ENCODE results near the gene KLHDC2.

KLHDC2 gene

DNA sequence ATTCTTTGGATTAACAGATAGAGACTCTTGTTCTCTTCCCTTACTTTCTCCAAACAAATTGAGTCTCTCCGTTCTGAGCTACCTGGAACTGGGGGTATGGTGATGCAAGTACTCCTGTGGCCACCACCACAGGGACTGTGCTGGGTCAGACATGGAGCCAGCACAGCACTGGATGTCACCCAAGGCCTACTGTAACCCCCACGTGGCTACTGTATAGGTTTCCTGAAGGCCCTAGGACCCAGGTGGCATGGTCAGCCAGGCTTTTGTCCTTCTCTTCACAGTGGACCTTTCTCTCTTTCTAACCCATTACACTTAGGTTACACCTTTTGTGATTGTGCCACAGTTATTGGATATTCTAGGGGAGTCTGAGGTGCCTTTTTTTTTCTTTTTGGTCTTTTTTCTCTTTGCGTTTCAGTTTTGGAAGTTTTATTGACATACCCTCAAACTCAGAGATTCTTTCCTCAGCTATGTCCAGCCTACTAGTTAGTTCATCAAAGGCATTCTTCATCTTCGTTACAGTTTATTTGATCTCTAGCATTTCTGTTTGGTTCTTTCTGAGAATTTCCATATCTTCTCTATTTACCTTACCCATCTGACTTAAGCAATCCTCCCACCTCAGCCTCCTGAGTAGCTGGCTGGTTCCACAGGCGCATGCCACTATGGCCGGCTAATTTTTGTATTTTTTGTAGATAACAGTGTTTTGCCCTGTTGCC lies 6.0 kb upstream of the KLHDC2 start:
- Histone ChIP-seq H3K4me3 (ENCODE audit: low read depth in 1 of 2, low read length in 2 of 2) (no peak overlapping the region), H3K9ac (ENCODE audit: low read depth, low read length) (no peak overlapping the region), H3K4me2 (ENCODE audit: insufficient read depth, low read length) (no peak overlapping the region), H3K9me3 (ENCODE audit: insufficient read depth, low read length, severe bottlenecking) (no peaks in the 10 kb centered on the region), H4K20me1 (ENCODE audit: insufficient read depth, low read length) (no peaks in the 10 kb centered on the region), H3K36me3 (ENCODE audit: insufficient read depth, low read length) (no peaks in the 10 kb centered on the region), H3K27ac (ENCODE audit: low read length) (no peak overlapping the region), H2AFZ (ENCODE audit: low read depth, low read length) (no peak overlapping the region), H3K27me3 (ENCODE audit: insufficient read depth, low read length, poor library complexity) (no peaks in the 10 kb centered on the region), H3K79me2 (ENCODE audit: insufficient read depth, low read length) (no peaks in the 10 kb centered on the region), H3K4me1 (ENCODE audit: insufficient read depth, low read length) (peaks cover 8% of the 10 kb centered on the region)
- no peak for TF ChIP-seq EZH2 (IDR thresholded peaks at IDR 0.05; ENCODE audit: borderline replicate concordance, low read depth, low read length, severe bottlenecking)
- TF ChIP-seq, protein P1, sequence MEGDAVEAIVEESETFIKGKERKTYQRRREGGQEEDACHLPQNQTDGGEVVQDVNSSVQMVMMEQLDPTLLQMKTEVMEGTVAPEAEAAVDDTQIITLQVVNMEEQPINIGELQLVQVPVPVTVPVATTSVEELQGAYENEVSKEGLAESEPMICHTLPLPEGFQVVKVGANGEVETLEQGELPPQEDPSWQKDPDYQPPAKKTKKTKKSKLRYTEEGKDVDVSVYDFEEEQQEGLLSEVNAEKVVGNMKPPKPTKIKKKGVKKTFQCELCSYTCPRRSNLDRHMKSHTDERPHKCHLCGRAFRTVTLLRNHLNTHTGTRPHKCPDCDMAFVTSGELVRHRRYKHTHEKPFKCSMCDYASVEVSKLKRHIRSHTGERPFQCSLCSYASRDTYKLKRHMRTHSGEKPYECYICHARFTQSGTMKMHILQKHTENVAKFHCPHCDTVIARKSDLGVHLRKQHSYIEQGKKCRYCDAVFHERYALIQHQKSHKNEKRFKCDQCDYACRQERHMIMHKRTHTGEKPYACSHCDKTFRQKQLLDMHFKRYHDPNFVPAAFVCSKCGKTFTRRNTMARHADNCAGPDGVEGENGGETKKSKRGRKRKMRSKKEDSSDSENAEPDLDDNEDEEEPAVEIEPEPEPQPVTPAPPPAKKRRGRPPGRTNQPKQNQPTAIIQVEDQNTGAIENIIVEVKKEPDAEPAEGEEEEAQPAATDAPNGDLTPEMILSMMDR (IDR thresholded peaks at IDR 0.05; ENCODE audit: borderline replicate concordance, extremely low read depth, low read length, poor library complexity, severe bottlenecking): no peak
- ATAC-seq (ENCODE audit: insufficient read depth, low read depth) (no peak), DNase-seq (no peak)

DNA sequence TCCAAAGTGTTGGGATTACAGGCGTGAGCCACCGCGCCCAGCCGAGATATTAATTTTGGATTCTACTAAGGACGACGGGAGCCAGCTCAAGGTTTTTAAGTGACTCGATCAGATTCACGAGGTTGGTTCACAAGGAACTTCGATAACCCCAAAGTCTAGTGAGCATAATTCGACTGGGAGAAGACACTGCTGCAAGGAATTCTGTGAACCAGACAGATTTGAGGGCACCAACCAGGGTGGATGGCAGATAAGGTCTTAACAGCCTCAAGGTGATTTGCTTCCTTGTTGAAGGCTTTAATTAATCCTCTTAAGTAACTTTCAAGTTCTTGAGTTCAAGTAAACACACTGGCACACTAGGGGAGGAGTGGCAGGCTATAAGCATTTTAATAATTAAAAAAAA lies 1.1 kb upstream of the KLHDC2 start:
- peaks cover 38% of the 10 kb centered on the region for H3K79me2 ChIP-seq (ENCODE audit: insufficient read depth, low read length)
- no peaks in the 10 kb centered on the region for H3K27me3 ChIP-seq (ENCODE audit: insufficient read depth, low read length, poor library complexity)
- H2AFZ ChIP-seq (ENCODE audit: low read depth, low read length): peak overlapping the region; percentile 79
- H3K36me3 ChIP-seq (ENCODE audit: insufficient read depth, low read length): peaks cover 6% of the 10 kb centered on the region
- TF ChIP-seq, protein P1 (IDR thresholded peaks at IDR 0.05; ENCODE audit: borderline replicate concordance, extremely low read depth, low read length, poor library complexity, severe bottlenecking): no peak
- no peak for TF ChIP-seq EZH2 (IDR thresholded peaks at IDR 0.05; ENCODE audit: borderline replicate concordance, low read depth, low read length, severe bottlenecking)
- H3K4me2 ChIP-seq (ENCODE audit: insufficient read depth, low read length): peak overlapping the region; percentile 89
- no peak for ATAC-seq (ENCODE audit: insufficient read depth, low read depth)
- H3K9me3 ChIP-seq (ENCODE audit: insufficient read depth, low read length, severe bottlenecking): no peaks in the 10 kb centered on the region
- H3K27ac ChIP-seq (ENCODE audit: low read length): peak overlapping the region; percentile 97
- peak overlapping the region; percentile 69 to 100; a peak in 3 of 4 replicates for H3K4me3 ChIP-seq (ENCODE audit: low read depth in 1 of 2, low read length in 2 of 2)
- H4K20me1 ChIP-seq (ENCODE audit: insufficient read depth, low read length): peaks cover 7% of the 10 kb centered on the region; the same call in 1 of the 2 replicates
- peaks cover 35% of the 10 kb centered on the region for H3K4me1 ChIP-seq (ENCODE audit: insufficient read depth, low read length)
- DNase-seq: no peak
- peak overlapping the region; percentile 100 for H3K9ac ChIP-seq (ENCODE audit: low read depth, low read length)

DNA sequence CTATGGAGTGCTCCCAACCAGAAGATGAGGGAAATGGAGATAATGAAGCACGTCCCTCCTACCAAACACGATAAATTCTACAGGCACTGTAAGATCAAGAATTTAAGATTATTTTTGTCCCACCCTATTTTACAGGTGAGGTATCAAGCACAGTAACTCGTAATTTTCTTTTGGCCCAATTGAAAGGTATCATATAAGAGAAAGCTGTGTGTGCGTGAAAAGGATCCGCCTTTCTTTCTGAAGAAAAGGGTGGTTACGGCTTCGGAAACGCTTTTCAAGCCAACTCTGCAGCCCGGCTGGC lies 733 bp upstream of the KLHDC2 start:
- Histone ChIP-seq H3K4me2 (ENCODE audit: insufficient read depth, low read length) (peak overlapping the region; percentile 89), H3K27ac (ENCODE audit: low read length) (peak overlapping the region; percentile 97), H3K4me3 (ENCODE audit: low read depth in 1 of 2, low read length in 2 of 2) (peak overlapping the region; percentile 69 to 100; a peak in 3 of 4 replicates), H3K36me3 (ENCODE audit: insufficient read depth, low read length) (peaks cover 9% of the 10 kb centered on the region), H4K20me1 (ENCODE audit: insufficient read depth, low read length) (peaks cover 7% of the 10 kb centered on the region; the same call in 1 of the 2 replicates), H3K27me3 (ENCODE audit: insufficient read depth, low read length, poor library complexity) (no peaks in the 10 kb centered on the region), H3K79me2 (ENCODE audit: insufficient read depth, low read length) (peaks cover 38% of the 10 kb centered on the region), H2AFZ (ENCODE audit: low read depth, low read length) (peak overlapping the region; percentile 79), H3K9me3 (ENCODE audit: insufficient read depth, low read length, severe bottlenecking) (no peaks in the 10 kb centered on the region), H3K4me1 (ENCODE audit: insufficient read depth, low read length) (peaks cover 35% of the 10 kb centered on the region), H3K9ac (ENCODE audit: low read depth, low read length) (peak overlapping the region; percentile 100)
- no peak for DNase-seq
- ATAC-seq (ENCODE audit: insufficient read depth, low read depth): no peak
- TF ChIP-seq EZH2 (IDR thresholded peaks at IDR 0.05; ENCODE audit: borderline replicate concordance, low read depth, low read length, severe bottlenecking): no peak
- TF ChIP-seq, protein P1 (IDR thresholded peaks at IDR 0.05; ENCODE audit: borderline replicate concordance, extremely low read depth, low read length, poor library complexity, severe bottlenecking): no peak
